HepG2 (cell line): ENCODE results near the gene PRR15L. TPM values are rescaled to one million over a fixed set of nuclear protein-coding genes. Genes with fewer than 3 reads are reported as not detected.

ENCODE experiments used
- BCL6 ChIP-seq: IDR thresholded peaks from 2 replicates; pipeline ENCODE4 v1.6.1; 2016; ENCODE audit warnings: missing genetic modification reagents, missing compliant biosample characterization
- CREM ChIP-seq, 2 experiments: sonication (generic) in 1 of 2; formaldehyde crosslinking in 1 of 2; IDR thresholded peaks; 2 replicates each; pipeline versions ENCODE4 v1.4.0 to v1.6.1; 2016 to 2020; ENCODE audit warnings: antibody characterized with exemption in 1 of 2, mild to moderate bottlenecking in 1 of 2, missing genetic modification reagents in 1 of 2
- DMTF1 ChIP-seq: sonication (generic); formaldehyde crosslinking; IDR thresholded peaks from 2 replicates; pipeline ENCODE4 v1.4.0; 2020; ENCODE audit warnings: mild to moderate bottlenecking, missing genetic modification reagents
- E2F2 ChIP-seq: sonication (generic); formaldehyde crosslinking; IDR thresholded peaks from 2 replicates; pipeline ENCODE4 v1.4.0; 2020; ENCODE audit warnings: missing genetic modification reagents, borderline replicate concordance
- EHMT2 ChIP-seq: fragments of 200-600 bp; sonication (generic); IDR thresholded peaks from 2 replicates; pipeline ENCODE4 v1.7.0; 2017; ENCODE audit warnings: antibody characterized with exemption, low read depth, low read length, borderline replicate concordance
- ELF3 ChIP-seq: IDR thresholded peaks from 2 replicates; pipeline ENCODE4 v1.6.1; 2016; ENCODE audit warnings: missing genetic modification reagents, missing compliant biosample characterization
- HOMEZ ChIP-seq: IDR thresholded peaks from 2 replicates; pipeline ENCODE4 v1.6.1; 2016; ENCODE audit warnings: low read depth
- IRF9 ChIP-seq: sonication (generic); formaldehyde crosslinking; IDR thresholded peaks from 2 replicates; pipeline ENCODE4 v1.8.0; 2022; ENCODE audit warnings: missing genetic modification reagents, mild to moderate bottlenecking, borderline replicate concordance
- MIER3 ChIP-seq: IDR thresholded peaks from 2 replicates; pipeline ENCODE4 v1.6.1; 2016; ENCODE audit warnings: missing compliant biosample characterization, borderline replicate concordance
- NFKB2 ChIP-seq: sonication (generic); formaldehyde crosslinking; IDR thresholded peaks from 2 replicates; pipeline ENCODE4 v1.4.0; 2020; ENCODE audit warnings: missing genetic modification reagents, borderline replicate concordance
- NONO ChIP-seq, 2 experiments: fragments of 450-650 bp in 1 of 2; sonication (generic) in 1 of 2; formaldehyde crosslinking in 1 of 2; IDR thresholded peaks in 1 of 2; conservative IDR thresholded peaks in 1 of 2; 2 replicates each; pipeline versions ENCODE4 v1.6.1 to v1.8.0; 2017 to 2022; ENCODE audit warnings: mild to moderate bottlenecking in 1 of 2, missing genetic modification reagents in 1 of 2, moderate library complexity in 1 of 2
- RBM22 ChIP-seq: fragments of 200-400 bp; formaldehyde crosslinking; optimal IDR thresholded peaks from 2 replicates; pipeline ENCODE3; 2017; ENCODE audit warnings: mild to moderate bottlenecking, low read length, moderate library complexity
- SMC3 ChIP-seq: IDR thresholded peaks from 2 replicates; pipeline ENCODE4 v1.6.1; 2011; ENCODE audit warnings: low read length, improper control_type of control experiment
- SOX13 ChIP-seq, 3 experiments: fragments of 450-650 bp in 1 of 3; sonication (generic) in 1 of 3; formaldehyde crosslinking in 1 of 3; IDR thresholded peaks in 2 of 3; conservative IDR thresholded peaks in 1 of 3; 2 replicates each; pipeline versions ENCODE4 v1.5.0 to v1.6.1; 2016 to 2020; ENCODE audit warnings: antibody characterized with exemption in 1 of 3, mild to moderate bottlenecking in 1 of 3, missing compliant biosample characterization in 1 of 3, missing genetic modification reagents in 1 of 3, moderate library complexity in 1 of 3
- SP140L ChIP-seq: sonication (generic); formaldehyde crosslinking; IDR thresholded peaks from 2 replicates; pipeline ENCODE4 v1.4.0; 2020; ENCODE audit warnings: missing genetic modification reagents, borderline replicate concordance
- YEATS2 ChIP-seq: sonication (generic); formaldehyde crosslinking; IDR thresholded peaks from 2 replicates; pipeline ENCODE4 v1.4.0; 2020; ENCODE audit warnings: missing genetic modification reagents, borderline replicate concordance
- ZNF496 ChIP-seq: sonication (generic); formaldehyde crosslinking; IDR thresholded peaks from 2 replicates; pipeline ENCODE4 v1.8.1; 2023; ENCODE audit warnings: mild to moderate bottlenecking, moderate library complexity, missing genetic modification reagents; ENCODE audit not compliant: insufficient replicate concordance
- ZNF558 ChIP-seq: sonication (generic); formaldehyde crosslinking; IDR thresholded peaks from 2 replicates; pipeline ENCODE4 v1.9.0; 2022; ENCODE audit warnings: mild to moderate bottlenecking, missing genetic modification reagents, borderline replicate concordance
- ZNF562 ChIP-seq: sonication (generic); formaldehyde crosslinking; IDR thresholded peaks from 2 replicates; pipeline ENCODE4 v1.8.0; 2022; ENCODE audit warnings: missing genetic modification reagents, borderline replicate concordance
- ZSCAN21 ChIP-seq: sonication (generic); formaldehyde crosslinking; IDR thresholded peaks from 2 replicates; pipeline ENCODE4 v1.8.0; 2022; ENCODE audit warnings: mild to moderate bottlenecking, missing genetic modification reagents, moderate library complexity, borderline replicate concordance
- polyA plus RNA-seq, 8 experiments: library from polyadenylated mRNA; depleted of rRNA in 3 of 8; stranded (reverse) in 7 of 8; unstranded in 1 of 8; fragments of >200 nt; fragmentation: Illumina TruSeq in 4 of 8; extraction: Trizol in 4 of 8; gene quantifications; 2 replicates each; pipeline versions ENCODE4 v1.2.1 to v1.2.3, GENCODE V29; 2011 to 2016; ENCODE audit warnings: low read depth in 4 of 8, missing spikeins in 1 of 8, mixed read lengths in 1 of 8; ENCODE audit not compliant: insufficient read depth in 1 of 8
- total RNA-seq, 5 experiments: library from RNA; depleted of rRNA; stranded (reverse); fragments of >200 nt; fragmentation: Illumina TruSeq; extraction: Trizol; gene quantifications; 2 replicates each; pipeline ENCODE4 v1.2.3, GENCODE V29; 2016; ENCODE audit warnings: low read depth in 1 of 5
- TF ChIP-seq, protein P1 (sequence below): sonication (generic); formaldehyde crosslinking; IDR thresholded peaks from 2 replicates; pipeline ENCODE4 v1.5.0; 2020; ENCODE audit warnings: missing genetic modification reagents

Gene PRR15L
- total and polyA plus RNA-seq, 2 of the 13 experiments (the other 11 are each of a cell fraction or from before 2014, with no cell fraction given), result 0.44 to 2.0 TPM

DNA sequence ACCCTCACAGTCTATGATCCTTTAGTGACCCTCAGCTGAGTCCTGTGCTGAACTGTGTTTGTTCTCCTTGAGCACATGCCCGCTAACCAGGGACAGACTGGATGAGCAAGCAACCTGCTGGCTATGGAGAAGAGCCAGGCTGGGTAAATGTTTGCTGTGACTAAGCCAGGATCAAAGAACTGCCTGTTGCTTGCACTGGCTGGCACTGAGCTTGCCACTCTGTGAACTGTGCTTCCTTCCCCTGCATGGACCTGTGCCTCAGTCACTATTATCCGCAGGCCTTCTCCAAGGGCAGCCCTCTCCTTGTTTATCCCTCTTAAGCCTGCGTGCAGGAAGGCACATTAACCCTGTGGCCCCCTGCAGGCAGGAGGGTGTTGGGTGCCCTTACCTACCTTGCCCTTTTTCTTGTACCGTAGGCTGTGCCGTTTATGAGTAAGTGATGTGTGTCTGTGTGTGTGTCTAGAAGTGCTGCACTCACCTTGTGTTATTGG lies 8.9 kb downstream of the PRR15L start (continued):
- TF ChIP-seq DMTF1, result 0 out of 2 replicates have a peak, but pooled peaks have one; percentile 25
- peak; percentile 67 for TF ChIP-seq BCL6 (CRISPR knock-in tag)
- TF ChIP-seq IRF9 (CRISPR knock-in tag), result 0 out of 2 replicates have a peak, but pooled peaks have one; percentile 8
- 0 out of 2 replicates have a peak, but pooled peaks have one; percentile 10 for TF ChIP-seq SOX13 (IDR thresholded peaks at IDR 0.05)
- TF ChIP-seq SOX13 (CRISPR knock-in tag; conservative IDR thresholded peaks at IDR 0.05 in 1 of 2, IDR thresholded peaks at IDR 0.05 in 1 of 2), result peak in 1 of 2 experiments; percentile 53; a peak in 1 of 4 replicates
- TF ChIP-seq ZNF562, result no peak
- TF ChIP-seq NFKB2, result no peak
- peak; percentile 5 for TF ChIP-seq RBM22
- peak; percentile 16; the same call in 1 of the 2 replicates for TF ChIP-seq SMC3
- TF ChIP-seq ZNF496 (CRISPR knock-in tag), result no peak
- peak; percentile 47; the same call in 1 of the 2 replicates for TF ChIP-seq CREM (IDR thresholded peaks at IDR 0.05)
- no peak for TF ChIP-seq CREM (CRISPR knock-in tag; IDR thresholded peaks at IDR 0.05)
- peak; percentile 15; the same call in 1 of the 2 replicates for TF ChIP-seq HOMEZ
- TF ChIP-seq MIER3 (CRISPR knock-in tag), result no peak
- no peak for TF ChIP-seq NONO (IDR thresholded peaks at IDR 0.05)
- TF ChIP-seq NONO (CRISPR knock-in tag; conservative IDR thresholded peaks at IDR 0.05), result peak; percentile 28; the same call in 1 of the 2 replicates
- TF ChIP-seq EHMT2, result no peak
- no peak for TF ChIP-seq E2F2 (CRISPR knock-in tag)
- TF ChIP-seq SP140L (CRISPR knock-in tag), result no peak
- TF ChIP-seq, protein P1, sequence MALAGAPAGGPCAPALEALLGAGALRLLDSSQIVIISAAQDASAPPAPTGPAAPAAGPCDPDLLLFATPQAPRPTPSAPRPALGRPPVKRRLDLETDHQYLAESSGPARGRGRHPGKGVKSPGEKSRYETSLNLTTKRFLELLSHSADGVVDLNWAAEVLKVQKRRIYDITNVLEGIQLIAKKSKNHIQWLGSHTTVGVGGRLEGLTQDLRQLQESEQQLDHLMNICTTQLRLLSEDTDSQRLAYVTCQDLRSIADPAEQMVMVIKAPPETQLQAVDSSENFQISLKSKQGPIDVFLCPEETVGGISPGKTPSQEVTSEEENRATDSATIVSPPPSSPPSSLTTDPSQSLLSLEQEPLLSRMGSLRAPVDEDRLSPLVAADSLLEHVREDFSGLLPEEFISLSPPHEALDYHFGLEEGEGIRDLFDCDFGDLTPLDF (CRISPR knock-in tag), result no peak
- TF ChIP-seq ZSCAN21 (CRISPR knock-in tag), result peak; percentile 96
- peak; percentile 55; the same call in 1 of the 2 replicates for TF ChIP-seq ELF3 (CRISPR knock-in tag)
- TF ChIP-seq YEATS2, result peak; percentile 65; the same call in 1 of the 2 replicates
- TF ChIP-seq ZNF558 (CRISPR knock-in tag), result no peak
